SJCRH30 (cell line): ENCODE measurements around the gene TMC4. TPM values are rescaled to one million over a fixed set of nuclear protein-coding genes. Genes with fewer than 3 reads are reported as not detected.

ENCODE experiments used
- DNase-seq, 2 experiments: peaks; one replicate each; pipeline ENCODE4 v3.0.0-alpha.2; 2015 to 2020
- H3K27ac ChIP-seq: fragments of 250-450 bp; sonication (Bioruptor Pico); 2 replicates; pipeline ENCODE4 v1.5.1; 2020; ENCODE audit warnings: mild to moderate bottlenecking, moderate library complexity
- H3K27me3 ChIP-seq: fragments of 250-450 bp; sonication (Bioruptor Pico); 2 replicates; pipeline ENCODE4 v1.5.1; 2020; ENCODE audit warnings: mild to moderate bottlenecking, moderate library complexity
- H3K36me3 ChIP-seq: fragments of 250-450 bp; sonication (Bioruptor Pico); 2 replicates; pipeline ENCODE4 v1.5.1; 2020; ENCODE audit warnings: mild to moderate bottlenecking, moderate library complexity
- H3K4me1 ChIP-seq: fragments of 250-450 bp; sonication (Bioruptor Pico); 2 replicates; pipeline ENCODE4 v1.5.1; 2020; ENCODE audit warnings: mild to moderate bottlenecking, moderate library complexity
- H3K4me3 ChIP-seq: fragments of 250-450 bp; sonication (Bioruptor Pico); 2 replicates; pipeline ENCODE4 v1.5.1; 2020; ENCODE audit warnings: mild to moderate bottlenecking, moderate library complexity
- H3K9me3 ChIP-seq: fragments of 250-450 bp; sonication (Bioruptor Pico); replicated peaks from 2 replicates; pipeline ENCODE4 v1.5.1; 2020; ENCODE audit warnings: mild to moderate bottlenecking, moderate library complexity
- total RNA-seq: library from RNA; depleted of rRNA; stranded (reverse); fragments of >200 nt; shearing (Covaris generic); gene quantifications from 2 replicates; pipeline ENCODE4 v1.2.3, GENCODE V29; 2014

Gene TMC4
- total RNA-seq, 1 experiment from 2014 or later = not detected

DNA sequence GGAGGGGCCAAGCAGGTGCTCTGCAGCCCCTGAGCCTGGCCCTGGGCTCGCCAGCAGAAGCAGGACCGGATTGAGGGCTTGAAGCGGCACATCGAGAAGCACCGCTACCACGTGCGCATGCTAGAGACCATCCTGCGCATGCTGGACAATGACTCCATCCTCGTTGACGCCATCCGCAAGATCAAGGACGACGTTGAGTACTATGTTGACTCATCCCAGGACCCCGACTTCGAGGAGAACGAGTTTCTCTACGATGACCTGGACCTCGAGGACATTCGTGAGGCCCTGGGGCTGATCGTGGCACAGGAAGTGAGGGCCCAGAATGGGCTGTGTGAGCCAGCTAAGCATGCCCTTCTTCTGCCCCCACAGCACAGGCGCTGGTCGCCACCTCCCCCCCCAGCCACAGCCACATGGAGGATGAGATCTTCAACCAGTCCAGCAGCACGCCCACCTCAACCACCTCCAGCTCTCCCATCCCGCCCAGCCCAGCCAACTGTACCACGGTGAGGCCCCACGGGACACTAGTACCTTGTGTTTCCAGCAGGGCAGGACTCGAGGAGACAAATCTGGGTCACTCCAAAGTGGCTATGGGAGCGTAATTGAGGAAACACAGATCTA is 27.3 kb downstream of the TMC4 start:
- Histone ChIP-seq H3K27ac (no peak overlapping the region), H3K27me3 (no peaks in the 10 kb centered on the region), H3K4me1 (no peaks in the 10 kb centered on the region), H3K36me3 (peaks cover 74% of the 10 kb centered on the region), H3K9me3 (no peaks in the 10 kb centered on the region), H3K4me3 (no peak overlapping the region)
- no peak for DNase-seq

DNA sequence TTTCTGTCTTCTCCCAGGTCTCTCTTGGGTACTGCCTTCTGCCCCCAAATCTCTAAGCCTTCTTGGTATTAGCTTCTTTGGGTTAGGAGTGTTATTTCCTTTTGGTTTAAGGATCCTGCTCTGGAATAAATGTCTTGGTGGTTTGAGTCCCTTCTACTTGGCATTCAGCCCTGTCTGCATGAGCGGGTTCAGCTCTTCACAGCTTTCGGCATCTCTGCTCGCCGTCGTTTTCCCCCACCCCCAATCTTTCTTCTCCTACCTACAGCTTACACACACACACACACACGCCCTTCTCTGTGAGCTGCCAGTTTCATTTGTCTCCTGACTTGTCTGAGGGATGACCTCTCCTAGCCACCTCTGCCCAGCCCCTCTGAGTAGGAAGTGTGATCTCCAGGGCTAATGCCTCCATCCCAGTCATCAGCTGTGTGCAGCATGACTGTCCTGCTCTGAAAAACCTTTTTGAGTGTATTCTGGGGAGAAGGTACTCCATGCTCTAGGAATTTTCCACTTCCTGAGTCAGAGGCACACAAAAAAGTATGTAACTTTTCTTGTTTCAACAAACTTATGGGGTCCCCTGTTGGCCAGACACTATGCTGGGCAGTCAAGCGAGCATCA is 30.7 kb downstream of the TMC4 start:
- Histone ChIP-seq H3K36me3 (peaks cover 53% of the 10 kb centered on the region), H3K27me3 (no peaks in the 10 kb centered on the region), H3K4me1 (no peaks in the 10 kb centered on the region), H3K27ac (no peak overlapping the region), H3K9me3 (no peaks in the 10 kb centered on the region), H3K4me3 (no peak overlapping the region)
- DNase-seq = no peak

DNA sequence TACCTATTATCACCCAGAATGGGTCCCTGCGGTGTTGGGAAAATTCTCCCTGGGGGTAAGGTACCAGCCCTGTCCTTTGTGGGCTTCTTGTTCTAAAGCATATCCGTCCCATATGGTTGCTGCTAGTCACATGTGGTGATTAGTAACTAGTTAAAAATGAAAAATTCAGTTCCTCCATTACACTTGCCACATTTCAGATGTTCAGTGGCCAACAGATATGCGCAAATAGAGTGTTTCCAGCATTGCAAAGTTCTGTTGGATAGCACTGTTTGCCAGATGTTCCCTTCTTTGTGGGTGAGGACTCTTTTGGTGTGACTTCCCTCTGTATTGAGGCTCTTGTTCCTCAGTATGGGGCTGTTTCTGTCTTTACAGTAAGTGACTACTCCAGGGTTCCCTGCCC is 31.6 kb downstream of the TMC4 start:
- H3K4me1 ChIP-seq = no peaks in the 10 kb centered on the region
- H3K9me3 ChIP-seq = no peaks in the 10 kb centered on the region
- peaks cover 46% of the 10 kb centered on the region for H3K36me3 ChIP-seq
- DNase-seq = no peak
- no peaks in the 10 kb centered on the region for H3K27me3 ChIP-seq
- H3K4me3 ChIP-seq = no peak overlapping the region
- no peak overlapping the region for H3K27ac ChIP-seq

DNA sequence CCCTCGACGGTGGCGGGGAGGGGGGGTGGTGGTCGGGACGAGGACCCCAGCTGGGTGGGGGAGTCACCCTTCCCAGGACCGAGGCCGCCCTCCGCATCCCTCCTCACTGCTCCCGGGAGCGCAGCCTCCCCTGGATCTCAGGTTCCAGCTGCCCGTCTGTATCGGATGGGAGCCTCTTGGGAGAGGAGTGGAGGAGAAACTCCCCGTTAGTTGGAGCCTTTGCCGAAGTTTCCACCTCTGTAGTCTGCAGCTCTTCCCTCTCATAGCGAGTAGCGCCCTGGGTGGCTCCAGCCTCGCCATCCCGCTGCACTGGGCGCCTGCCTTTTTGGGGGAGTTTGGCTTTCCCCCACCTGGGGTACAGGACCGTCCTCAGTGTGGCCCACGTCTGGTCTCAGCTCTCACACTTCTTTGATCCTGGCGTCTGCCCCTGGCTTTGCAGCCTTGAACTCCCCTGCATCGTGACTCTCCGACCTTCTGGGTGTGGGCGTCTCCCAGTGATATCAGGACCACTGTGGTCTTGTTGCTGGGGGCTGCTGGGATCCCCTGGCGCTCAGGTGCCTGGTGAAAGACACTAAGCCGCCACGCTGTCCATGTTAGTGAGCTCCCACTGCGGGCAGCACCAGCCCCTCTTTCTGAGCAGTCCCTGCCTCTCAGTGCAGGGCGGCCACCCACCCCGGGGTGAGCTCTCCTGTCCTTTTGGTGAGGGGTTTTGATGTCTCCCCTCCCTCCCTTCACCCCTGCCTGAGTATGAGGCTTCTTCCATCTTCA is 34.3 kb downstream of the TMC4 start:
- H3K36me3 ChIP-seq = peaks cover 21% of the 10 kb centered on the region
- DNase-seq = no peak
- no peaks in the 10 kb centered on the region for H3K27me3 ChIP-seq
- no peaks in the 10 kb centered on the region for H3K4me1 ChIP-seq
- peak overlapping the region; percentile 95; the same call in 1 of the 2 replicates for H3K27ac ChIP-seq
- H3K9me3 ChIP-seq = no peaks in the 10 kb centered on the region
- peak overlapping the region; percentile 83 for H3K4me3 ChIP-seq

DNA sequence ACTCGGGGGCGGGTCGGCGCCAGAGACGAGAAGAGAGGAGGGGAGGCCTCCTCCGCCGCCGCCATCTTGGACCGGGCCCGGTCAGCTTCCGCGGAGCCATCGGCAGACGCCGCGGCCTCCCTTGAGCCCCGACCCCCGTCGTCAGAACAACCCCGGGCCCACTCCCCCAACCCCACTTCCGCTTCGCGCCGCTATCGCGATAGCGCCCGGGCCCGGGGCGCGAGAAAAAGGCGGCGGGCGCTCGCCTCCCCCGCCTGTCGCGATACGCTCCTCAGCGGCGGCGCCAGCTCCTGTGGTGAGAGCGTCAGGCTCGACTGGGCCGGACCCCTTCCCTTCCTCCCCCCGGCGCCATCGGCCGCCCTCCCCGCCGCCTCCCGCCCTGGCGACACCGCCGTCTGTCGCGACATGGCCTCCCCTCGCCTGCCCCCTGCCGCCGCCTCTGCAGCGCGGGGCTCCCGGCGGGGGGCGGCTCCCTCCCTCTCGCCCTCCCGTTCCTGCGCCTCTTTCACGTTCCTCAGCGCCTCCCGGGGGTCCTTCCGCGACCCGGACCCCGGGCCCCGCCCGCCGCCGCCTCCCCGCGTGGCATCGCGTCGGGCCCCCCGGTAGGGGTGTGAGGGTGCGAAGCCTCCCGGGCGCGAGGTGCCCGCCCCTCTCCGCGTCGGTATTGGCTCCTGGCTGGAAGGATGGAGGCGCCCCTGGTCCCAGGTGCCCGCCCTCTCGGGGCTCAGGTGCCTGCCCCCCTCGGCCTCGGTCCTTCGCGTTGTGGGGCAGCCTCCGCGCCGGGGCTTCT is 35.1 kb downstream of the TMC4 start, which contains the start of gene CNOT3:
Gene CNOT3, plus strand, starts transcription at position 64 of the 790 bp plus-strand sequence. CDS start 5,217 bp downstream, outside the sequence.
- H3K27me3 ChIP-seq = no peaks in the 10 kb centered on the region
- DNase-seq = no peak
- peak within 1 kb of the TSS; percentile 95 for H3K27ac ChIP-seq
- no peaks in the 10 kb centered on the region for H3K4me1 ChIP-seq
- H3K4me3 ChIP-seq = peak within 1 kb of the TSS; percentile 83
- H3K36me3 ChIP-seq = peaks cover 13% of the 10 kb centered on the region
- H3K9me3 ChIP-seq = no peaks in the 10 kb centered on the region

DNA sequence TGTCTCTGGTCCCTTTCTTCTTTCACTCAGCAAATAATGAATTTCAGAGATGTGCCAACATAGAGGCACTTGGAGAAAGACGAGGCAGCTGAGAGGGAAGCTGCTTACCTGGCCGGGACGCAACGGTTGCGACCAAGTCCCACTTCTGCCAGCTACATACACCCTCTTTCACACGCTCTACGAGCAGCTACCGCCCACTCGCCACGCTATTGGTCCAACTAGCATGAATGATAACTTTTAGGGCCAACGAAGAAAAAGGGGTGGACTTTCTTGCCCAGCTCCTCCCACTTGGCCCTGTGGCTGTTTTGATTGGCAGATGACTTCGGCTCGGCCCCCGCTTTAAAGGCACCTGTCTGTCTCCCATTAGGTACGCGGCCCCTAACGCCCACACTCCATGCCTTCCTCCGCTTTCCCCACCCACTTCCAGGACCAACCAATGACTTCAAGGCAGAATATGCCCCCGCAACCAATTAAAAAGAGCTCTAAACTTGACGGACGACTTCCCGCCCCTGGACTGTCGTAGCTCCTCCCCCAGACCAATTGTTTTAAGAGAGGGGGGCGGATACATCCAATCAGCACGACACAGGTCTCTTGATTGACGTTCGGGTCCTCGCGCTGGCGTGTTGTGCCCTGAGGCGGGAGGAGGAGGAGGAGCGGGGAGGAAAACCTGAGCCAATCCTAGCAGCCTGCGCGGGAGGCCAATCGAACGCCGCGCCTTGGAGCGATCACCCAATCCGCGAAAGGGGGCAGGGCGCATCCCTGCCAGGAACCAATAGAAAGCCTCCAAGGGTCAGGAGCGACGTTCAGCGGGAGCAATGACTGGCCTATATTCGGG is 35.9 kb downstream of the TMC4 start:
- Histone ChIP-seq H3K27ac (peak overlapping the region; percentile 95), H3K4me3 (peak overlapping the region; percentile 83), H3K4me1 (no peaks in the 10 kb centered on the region), H3K36me3 (peaks cover 7% of the 10 kb centered on the region; the same call in 1 of the 2 replicates), H3K27me3 (no peaks in the 10 kb centered on the region), H3K9me3 (no peaks in the 10 kb centered on the region)
- DNase-seq = peak; percentile 99 to 100

DNA sequence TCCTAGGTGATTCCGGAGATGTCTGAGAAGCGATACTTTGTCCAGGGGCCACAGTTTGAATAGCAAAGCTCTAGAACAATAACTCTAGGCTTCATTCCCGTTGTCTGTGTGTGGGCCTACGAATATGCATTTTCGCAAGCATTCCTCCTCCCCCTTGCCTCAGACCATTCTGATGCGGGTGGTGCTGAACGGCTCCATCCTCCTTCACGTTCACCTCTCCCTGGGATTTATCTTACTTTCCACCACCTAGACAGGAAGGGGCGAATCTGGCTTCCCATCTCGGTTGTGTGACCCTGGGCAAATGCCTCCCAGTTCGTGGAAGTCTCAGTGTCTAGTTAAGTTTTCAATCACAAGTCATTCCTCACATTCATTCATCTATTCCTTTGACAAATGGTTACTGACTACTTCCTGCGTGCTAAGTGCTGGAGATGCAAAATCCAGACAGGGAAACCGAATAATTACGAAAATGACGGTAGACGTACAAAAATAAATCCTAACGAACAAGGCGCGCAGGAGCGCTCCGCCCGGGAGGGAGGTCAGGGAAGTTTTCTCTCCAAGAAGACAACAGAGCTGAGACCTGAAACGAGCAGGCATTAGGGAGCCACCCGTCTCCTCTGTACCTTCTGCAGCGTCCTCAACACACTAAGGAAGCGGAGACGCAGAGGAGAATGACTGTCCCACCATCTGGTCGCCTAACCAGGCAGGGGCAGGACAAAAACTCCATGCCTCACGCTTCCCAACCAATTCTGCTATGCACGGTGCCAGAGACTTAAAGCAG is 36.7 kb downstream of the TMC4 start:
- DNase-seq = no peak
- Histone ChIP-seq H3K9me3 (no peaks in the 10 kb centered on the region), H3K4me1 (no peaks in the 10 kb centered on the region), H3K27ac (peak overlapping the region; percentile 21), H3K36me3 (peaks cover 2% of the 10 kb centered on the region; the same call in 1 of the 2 replicates), H3K27me3 (no peaks in the 10 kb centered on the region), H3K4me3 (peak overlapping the region; percentile 57)

DNA sequence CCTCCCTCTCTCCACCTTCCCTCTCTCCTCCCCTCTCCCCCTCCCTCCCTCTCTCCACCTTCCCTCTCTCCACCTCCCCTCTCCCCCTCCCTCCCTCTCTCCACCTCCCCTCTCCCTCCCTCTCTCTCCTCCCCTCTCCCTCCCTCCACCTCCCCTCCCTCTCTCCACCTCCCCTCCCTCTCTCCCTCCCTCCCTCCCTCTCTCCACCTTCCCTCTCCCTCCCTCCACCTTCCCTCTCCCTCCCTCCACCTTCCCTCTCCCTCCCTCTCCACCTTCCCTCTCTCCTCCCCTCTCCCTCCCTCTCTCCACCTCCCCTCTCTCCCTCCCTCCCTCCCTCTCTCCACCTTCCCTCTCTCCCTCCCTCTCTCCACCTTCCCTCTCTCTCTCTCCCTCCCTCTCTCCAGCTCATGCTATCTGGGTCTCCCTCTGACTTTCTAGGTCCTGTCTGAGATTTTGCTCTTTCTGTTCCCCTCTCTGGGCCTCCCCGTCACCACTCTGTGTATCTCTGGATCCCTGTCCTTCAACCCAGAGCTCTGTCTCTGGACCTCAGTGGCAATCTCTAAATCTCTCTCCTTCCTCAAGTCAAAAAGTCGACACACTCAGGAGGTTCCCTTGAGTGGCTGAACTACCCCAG is 38.9 kb downstream of the TMC4 start:
- Histone ChIP-seq H3K4me1 (no peaks in the 10 kb centered on the region), H3K4me3 (no peak overlapping the region), H3K36me3 (0 out of 2 replicates have a peak, but pooled peaks cover 2% of the 10 kb centered on the region), H3K27ac (no peak overlapping the region), H3K27me3 (no peaks in the 10 kb centered on the region), H3K9me3 (no peaks in the 10 kb centered on the region)
- no peak for DNase-seq

DNA sequence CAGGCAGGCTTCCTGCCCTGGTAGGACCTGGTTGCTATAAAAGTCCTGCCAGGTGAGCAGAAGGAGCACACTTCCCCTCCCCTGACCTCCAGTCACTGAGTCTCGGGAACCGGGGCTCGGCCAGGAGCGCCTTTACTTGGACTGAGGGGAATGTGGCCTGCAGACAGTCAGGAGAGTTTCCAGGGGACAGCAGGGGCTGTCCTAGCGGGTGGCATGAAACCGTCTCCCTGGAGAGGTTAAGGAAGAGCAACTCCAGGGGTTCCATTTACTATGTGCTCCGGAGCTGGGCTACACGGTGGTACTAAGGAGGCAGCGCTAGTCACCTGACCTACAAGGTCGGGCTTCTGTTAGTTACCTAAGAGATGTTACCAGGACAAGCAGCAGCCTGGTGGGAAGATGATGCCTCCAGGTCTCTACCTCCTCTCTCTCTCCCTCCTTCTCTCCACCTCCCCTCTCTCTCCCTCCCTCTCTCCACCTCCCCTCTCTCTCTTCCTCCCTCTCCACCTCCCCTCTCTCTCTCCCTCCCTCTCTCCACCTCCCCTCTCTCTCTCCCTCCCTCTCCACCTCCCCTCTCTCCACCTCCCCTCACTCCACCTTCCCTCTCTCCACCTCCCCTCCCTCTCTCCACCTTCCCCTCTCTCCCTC is 39.5 kb downstream of the TMC4 start:
- no peak overlapping the region for H3K4me3 ChIP-seq
- no peak for DNase-seq
- H3K4me1 ChIP-seq = no peaks in the 10 kb centered on the region
- H3K27ac ChIP-seq = no peak overlapping the region
- no peaks in the 10 kb centered on the region for H3K27me3 ChIP-seq
- 0 out of 2 replicates have a peak, but pooled peaks cover 2% of the 10 kb centered on the region for H3K36me3 ChIP-seq
- no peaks in the 10 kb centered on the region for H3K9me3 ChIP-seq

DNA sequence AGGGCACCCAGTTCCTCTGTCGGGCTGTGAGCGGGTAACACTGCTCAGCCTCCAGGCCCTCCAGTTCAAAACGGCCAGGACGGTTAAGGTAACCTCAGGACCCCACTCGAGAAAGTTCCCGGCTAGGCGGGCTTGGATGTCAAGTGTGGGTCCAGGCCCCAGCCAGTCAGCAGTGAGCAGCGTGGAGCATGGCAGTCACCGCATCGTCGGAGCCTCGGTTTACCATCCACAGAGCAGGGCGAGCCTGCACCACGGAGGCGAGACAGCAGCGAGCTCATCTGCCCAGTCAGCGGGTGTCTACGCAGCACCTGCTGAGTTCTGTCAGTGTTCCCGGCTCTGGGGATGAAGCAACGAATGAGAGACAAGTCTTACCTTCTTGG is 43.4 kb downstream of the TMC4 start:
- no peak for DNase-seq
- H3K27ac ChIP-seq = no peak overlapping the region
- no peaks in the 10 kb centered on the region for H3K27me3 ChIP-seq
- no peak overlapping the region for H3K4me3 ChIP-seq
- no peaks in the 10 kb centered on the region for H3K9me3 ChIP-seq
- H3K36me3 ChIP-seq = peaks cover 16% of the 10 kb centered on the region
- H3K4me1 ChIP-seq = no peaks in the 10 kb centered on the region

DNA sequence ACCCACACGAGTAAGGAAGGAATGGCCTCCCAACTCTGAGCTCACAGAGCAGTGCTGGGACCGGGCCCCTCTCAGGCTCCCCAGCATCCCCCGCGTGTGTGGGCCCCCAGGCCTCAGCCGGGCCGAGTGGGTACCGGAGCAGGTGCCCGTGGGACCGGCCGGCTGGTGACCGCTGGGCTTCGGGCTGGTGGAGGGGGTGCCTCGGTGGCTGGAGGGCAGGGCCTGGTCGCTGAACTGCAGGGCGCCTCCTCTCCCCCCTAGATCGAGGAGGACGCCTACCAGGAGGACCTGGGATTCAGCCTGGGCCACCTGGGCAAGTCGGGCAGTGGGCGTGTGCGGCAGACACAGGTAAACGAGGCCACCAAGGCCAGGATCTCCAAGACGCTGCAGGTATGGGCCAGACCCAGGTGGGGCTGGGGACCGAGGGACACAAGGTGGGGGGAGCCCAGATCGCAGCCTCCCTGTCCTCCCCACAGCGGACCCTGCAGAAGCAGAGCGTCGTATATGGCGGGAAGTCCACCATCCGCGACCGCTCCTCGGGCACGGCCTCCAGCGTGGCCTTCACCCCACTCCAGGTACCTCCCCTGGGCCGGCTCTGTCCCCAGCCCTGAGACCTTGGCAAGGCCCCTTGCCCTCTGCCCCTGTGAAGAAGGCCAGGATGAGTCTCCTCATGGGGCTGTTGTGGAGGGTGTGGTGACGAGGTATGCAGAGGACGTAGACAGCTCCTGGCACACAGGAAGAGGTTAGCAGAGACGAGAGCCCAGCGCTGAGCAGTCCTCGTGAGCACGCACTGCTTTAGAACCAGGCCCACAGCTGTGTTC is 44.0 kb downstream of the TMC4 start:
- no peaks in the 10 kb centered on the region for H3K27me3 ChIP-seq
- H3K36me3 ChIP-seq = peaks cover 17% of the 10 kb centered on the region
- no peak overlapping the region for H3K4me3 ChIP-seq
- H3K27ac ChIP-seq = no peak overlapping the region
- no peak for DNase-seq
- H3K9me3 ChIP-seq = no peaks in the 10 kb centered on the region
- H3K4me1 ChIP-seq = no peaks in the 10 kb centered on the region

DNA sequence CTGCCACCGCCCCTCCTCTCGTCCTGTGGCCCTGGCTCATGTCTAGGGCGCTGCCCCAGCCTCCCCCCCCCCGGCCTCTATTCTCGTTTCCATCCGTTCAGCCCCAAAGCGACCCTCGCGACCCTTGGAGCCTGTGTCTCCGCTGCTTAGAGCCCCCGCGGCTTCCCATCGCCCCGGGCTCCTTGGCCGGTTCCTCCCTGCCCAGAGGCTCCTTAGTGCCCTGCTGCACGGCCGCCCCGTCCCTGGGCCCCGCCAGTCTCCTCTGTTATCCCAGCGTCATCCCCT is 44.6 kb downstream of the TMC4 start:
- H3K36me3 ChIP-seq = peaks cover 17% of the 10 kb centered on the region
- no peaks in the 10 kb centered on the region for H3K4me1 ChIP-seq

More for the DNA sequence above, 44.6 kb downstream of the TMC4 start:
- no peak for DNase-seq
- Histone ChIP-seq H3K27ac (no peak overlapping the region), H3K4me3 (no peak overlapping the region), H3K27me3 (no peaks in the 10 kb centered on the region), H3K9me3 (no peaks in the 10 kb centered on the region)
